HUES6 (cell line): Measurements from ENCODE around the gene CRTAP.
A peak's percentile ranks its signal among the peaks of the same experiment; 100 is the strongest.
"Not testable (repeated sequence)": the region's sequence is repeated elsewhere in the genome, so short reads cannot be mapped to it uniquely, and the experiment has no call there.

Source experiments
- H3K27ac ChIP-seq: 2 replicates; pipeline ENCODE4 v1.7.0; 2013; ENCODE audit warnings: low read depth, mild to moderate bottlenecking, low read length, inconsistent platforms
- H3K27me3 ChIP-seq: 2 replicates; pipeline ENCODE4 v1.6.1; 2013; ENCODE audit warnings: low read length; ENCODE audit not compliant: control insufficient read depth, insufficient read depth
- H3K36me3 ChIP-seq: 2 replicates; pipeline ENCODE4 v1.6.1; 2013; ENCODE audit warnings: low read length; ENCODE audit not compliant: control insufficient read depth, insufficient read depth
- H3K4me1 ChIP-seq: 2 replicates; pipeline ENCODE4 v1.6.1; 2013; ENCODE audit warnings: low read length; ENCODE audit not compliant: control insufficient read depth, insufficient read depth
- H3K4me3 ChIP-seq: 2 replicates; pipeline ENCODE4 v1.5.1; 2013; ENCODE audit warnings: low read depth, low read length
- H3K9ac ChIP-seq: one replicate; pipeline ENCODE4 v1.6.1; 2013; ENCODE audit warnings: mild to moderate bottlenecking, low read length
- H3K9me3 ChIP-seq: 2 replicates; pipeline ENCODE4 v1.6.1; 2013; ENCODE audit warnings: low read depth, low read length; ENCODE audit not compliant: control insufficient read depth, insufficient read depth

Gene CRTAP

DNA sequence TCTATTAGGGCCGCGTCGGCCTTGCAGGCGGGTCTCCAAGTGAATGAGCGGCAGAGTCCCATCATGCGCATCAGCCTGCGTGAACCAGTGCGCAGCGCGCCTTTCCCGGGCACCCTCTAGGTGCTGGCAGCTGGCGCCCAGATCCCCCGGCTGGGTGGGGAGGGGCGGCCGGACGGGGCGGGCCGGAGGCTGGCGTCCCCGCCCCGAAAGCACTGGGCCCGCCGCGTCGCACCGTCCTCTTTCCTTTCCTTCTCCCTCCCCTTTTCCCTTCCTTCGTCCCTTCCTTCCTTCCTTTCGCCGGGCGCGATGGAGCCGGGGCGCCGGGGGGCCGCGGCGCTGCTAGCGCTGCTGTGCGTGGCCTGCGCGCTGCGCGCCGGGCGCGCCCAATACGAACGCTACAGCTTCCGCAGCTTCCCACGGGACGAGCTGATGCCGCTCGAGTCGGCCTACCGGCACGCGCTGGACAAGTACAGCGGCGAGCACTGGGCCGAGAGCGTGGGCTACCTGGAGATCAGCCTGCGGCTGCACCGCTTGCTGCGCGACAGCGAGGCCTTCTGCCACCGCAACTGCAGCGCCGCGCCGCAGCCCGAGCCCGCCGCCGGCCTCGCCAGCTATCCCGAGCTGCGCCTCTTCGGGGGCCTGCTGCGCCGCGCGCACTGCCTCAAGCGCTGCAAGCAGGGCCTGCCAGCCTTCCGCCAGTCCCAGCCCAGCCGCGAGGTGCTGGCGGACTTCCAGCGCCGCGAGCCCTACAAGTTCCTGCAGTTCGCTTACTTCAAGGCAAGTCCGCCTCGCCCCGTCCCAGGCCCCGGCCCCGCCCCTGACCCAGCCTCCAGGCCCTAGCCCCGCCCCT is at the start of gene CRTAP:
Gene CRTAP (plus strand): TSS at position 243 of the 850 bp plus-strand sequence. CDS start 64 bp downstream, at position 307.
- H3K36me3 ChIP-seq: no peaks in the 10 kb centered on the region; the same call in 1 of the 2 replicates
- no peaks in the 10 kb centered on the region for H3K27me3 ChIP-seq
- H3K9me3 ChIP-seq: peaks cover 5% of the 10 kb centered on the region; the same call in 1 of the 2 replicates
- H3K4me1 ChIP-seq: 0 out of 2 replicates have a peak, but pooled peaks cover 7% of the 10 kb centered on the region
- peak within 1 kb of the TSS; percentile 74 for H3K9ac ChIP-seq
- H3K4me3 ChIP-seq: peak within 1 kb of the TSS; percentile 78
- H3K27ac ChIP-seq: no peak within 1 kb of the TSS; the same call in 1 of the 2 replicates

GRCh38 chr3:33064929-33065328 is 48.9 kb upstream of the CRTAP start:
- H3K27me3 ChIP-seq: no peaks in the 10 kb centered on the region
- peaks cover 16% of the 10 kb centered on the region for H3K36me3 ChIP-seq
- H3K27ac ChIP-seq: no peak overlapping the region
- H3K9ac ChIP-seq: no peak overlapping the region
- no peaks in the 10 kb centered on the region for H3K9me3 ChIP-seq
- H3K4me3 ChIP-seq: no peak overlapping the region
- H3K4me1 ChIP-seq: no peaks in the 10 kb centered on the region

DNA sequence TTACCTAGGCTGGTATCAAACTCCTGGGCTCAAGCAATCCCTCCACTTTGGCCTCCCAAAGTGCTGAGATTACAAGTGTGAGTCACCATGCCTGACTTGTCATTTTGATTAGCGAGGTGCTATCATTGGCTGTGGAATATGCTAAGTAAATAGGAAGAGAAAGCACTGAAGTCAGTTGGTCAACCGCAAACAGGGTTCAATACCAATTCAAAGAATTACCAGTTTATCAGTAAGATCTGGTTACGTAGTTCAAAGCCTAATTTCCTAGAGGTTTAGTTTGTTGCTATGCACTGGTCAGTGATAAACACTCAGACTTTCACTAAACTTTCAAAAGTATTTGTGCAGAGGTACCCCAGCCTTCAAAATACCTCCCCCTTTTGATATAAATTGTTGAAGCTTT is 46.3 kb upstream of the CRTAP start:
- no peak overlapping the region for H3K4me3 ChIP-seq
- peaks cover 15% of the 10 kb centered on the region for H3K36me3 ChIP-seq
- H3K9me3 ChIP-seq: no peaks in the 10 kb centered on the region
- no peak overlapping the region for H3K27ac ChIP-seq
- no peak overlapping the region for H3K9ac ChIP-seq
- H3K4me1 ChIP-seq: no peaks in the 10 kb centered on the region; the same call in 1 of the 2 replicates
- no peaks in the 10 kb centered on the region for H3K27me3 ChIP-seq

DNA sequence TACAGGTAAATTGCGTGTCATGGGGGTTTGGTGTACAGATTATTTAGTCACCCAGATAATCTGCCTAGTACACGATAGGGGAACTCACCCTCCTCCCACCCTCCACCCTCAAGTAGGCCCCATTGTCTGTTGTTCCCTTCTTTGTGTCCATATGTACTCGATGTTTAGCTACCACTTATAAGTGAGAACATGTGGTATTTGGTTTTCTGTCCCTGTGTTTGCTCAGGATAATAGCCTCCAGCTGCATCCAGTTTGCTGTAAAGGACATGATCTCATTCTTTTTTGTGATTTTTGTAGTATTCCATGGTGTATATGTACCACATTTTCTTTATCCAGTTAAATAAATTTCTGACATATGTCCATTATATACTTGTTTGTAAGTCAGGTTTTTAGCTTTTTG is 44.0 kb upstream of the CRTAP start:
- not testable (repeated sequence) for H3K27me3 ChIP-seq, H3K36me3 ChIP-seq, H3K9ac ChIP-seq, H3K4me3 ChIP-seq, H3K4me1 ChIP-seq, H3K9me3 ChIP-seq, H3K27ac ChIP-seq

- H3K36me3 ChIP-seq: 0 out of 2 replicates have a peak, but pooled peaks cover 2% of the 10 kb centered on the region
- no peak overlapping the region for H3K27ac ChIP-seq
- H3K4me1 ChIP-seq: no peaks in the 10 kb centered on the region; the same call in 1 of the 2 replicates
- H3K9me3 ChIP-seq: no peaks in the 10 kb centered on the region
- H3K4me3 ChIP-seq: no peak overlapping the region
- no peaks in the 10 kb centered on the region for H3K27me3 ChIP-seq
- no peak overlapping the region for H3K9ac ChIP-seq
Measured at GRCh38 chr3:33071181-33071580, 42.6 kb upstream of the CRTAP start.

DNA sequence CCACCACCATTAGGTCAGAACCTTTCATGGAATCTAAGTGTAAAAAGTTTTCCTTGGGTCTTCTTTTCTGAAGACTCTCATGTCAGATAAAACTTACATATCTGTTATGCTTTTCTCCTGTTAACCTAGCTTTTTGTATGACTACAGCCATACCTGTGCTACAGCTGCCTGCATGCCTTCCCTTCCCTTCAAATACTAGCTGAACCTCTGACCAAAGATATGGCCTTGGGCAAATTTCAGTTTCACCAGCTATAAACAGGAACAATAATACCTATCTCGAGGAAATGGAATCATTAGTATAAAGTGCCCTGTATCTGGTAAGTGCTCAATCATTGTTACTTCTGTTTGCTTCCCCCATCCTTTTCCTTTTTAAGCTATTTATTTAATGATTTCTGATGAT is 41.9 kb upstream of the CRTAP start:
- Histone ChIP-seq H3K27ac (no peak overlapping the region), H3K9ac (no peak overlapping the region), H3K4me3 (no peak overlapping the region), H3K4me1 (no peaks in the 10 kb centered on the region; the same call in 1 of the 2 replicates), H3K36me3 (0 out of 2 replicates have a peak, but pooled peaks cover 2% of the 10 kb centered on the region), H3K27me3 (no peaks in the 10 kb centered on the region), H3K9me3 (no peaks in the 10 kb centered on the region)

- Histone ChIP-seq H3K27ac (no peak overlapping the region), H3K4me3 (no peak overlapping the region), H3K9ac (no peak overlapping the region), H3K9me3 (no peaks in the 10 kb centered on the region), H3K4me1 (no peaks in the 10 kb centered on the region; the same call in 1 of the 2 replicates), H3K36me3 (0 out of 2 replicates have a peak, but pooled peaks cover 2% of the 10 kb centered on the region), H3K27me3 (no peaks in the 10 kb centered on the region)
Measured at GRCh38 chr3:33074217-33075067, 39.4 kb upstream of the CRTAP start.

GRCh38 chr3:33075995-33076394 is 37.8 kb upstream of the CRTAP start:
- no peaks in the 10 kb centered on the region; the same call in 1 of the 2 replicates for H3K4me1 ChIP-seq
- no peak overlapping the region for H3K27ac ChIP-seq
- no peaks in the 10 kb centered on the region for H3K27me3 ChIP-seq
- no peak overlapping the region for H3K9ac ChIP-seq
- H3K36me3 ChIP-seq: no peaks in the 10 kb centered on the region
- no peak overlapping the region for H3K4me3 ChIP-seq
- H3K9me3 ChIP-seq: no peaks in the 10 kb centered on the region

DNA sequence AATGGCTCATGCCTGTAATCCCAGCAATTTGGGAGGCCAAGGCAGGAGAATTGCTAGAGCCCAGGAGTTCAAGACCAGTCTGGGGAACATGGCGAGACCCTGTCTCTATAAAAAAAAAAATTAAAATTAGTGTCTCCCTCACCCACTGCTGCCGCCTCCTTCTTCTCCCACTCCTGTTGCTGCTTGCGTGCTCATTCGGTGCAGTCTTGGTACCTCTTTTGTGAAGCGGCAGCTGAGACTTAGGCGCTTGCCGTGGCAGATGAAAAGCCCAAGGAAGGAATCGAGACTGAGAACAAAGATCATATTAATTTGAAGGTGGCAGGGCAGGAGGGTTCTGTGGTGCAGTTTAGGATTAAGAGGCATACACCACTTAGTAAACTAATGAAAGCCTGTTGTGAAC is 36.9 kb upstream of the CRTAP start:
- H3K9ac ChIP-seq: no peak overlapping the region
- no peaks in the 10 kb centered on the region for H3K36me3 ChIP-seq
- no peak overlapping the region for H3K27ac ChIP-seq
- H3K9me3 ChIP-seq: no peaks in the 10 kb centered on the region
- no peaks in the 10 kb centered on the region for H3K4me1 ChIP-seq
- no peak overlapping the region for H3K4me3 ChIP-seq
- no peaks in the 10 kb centered on the region for H3K27me3 ChIP-seq

- no peaks in the 10 kb centered on the region for H3K9me3 ChIP-seq
- no peak overlapping the region for H3K27ac ChIP-seq
- H3K4me3 ChIP-seq: no peak overlapping the region
- H3K36me3 ChIP-seq: no peaks in the 10 kb centered on the region
- no peaks in the 10 kb centered on the region for H3K4me1 ChIP-seq
- H3K27me3 ChIP-seq: no peaks in the 10 kb centered on the region
- no peak overlapping the region for H3K9ac ChIP-seq
Measured at GRCh38 chr3:33077976-33078375, 35.8 kb upstream of the CRTAP start.

DNA sequence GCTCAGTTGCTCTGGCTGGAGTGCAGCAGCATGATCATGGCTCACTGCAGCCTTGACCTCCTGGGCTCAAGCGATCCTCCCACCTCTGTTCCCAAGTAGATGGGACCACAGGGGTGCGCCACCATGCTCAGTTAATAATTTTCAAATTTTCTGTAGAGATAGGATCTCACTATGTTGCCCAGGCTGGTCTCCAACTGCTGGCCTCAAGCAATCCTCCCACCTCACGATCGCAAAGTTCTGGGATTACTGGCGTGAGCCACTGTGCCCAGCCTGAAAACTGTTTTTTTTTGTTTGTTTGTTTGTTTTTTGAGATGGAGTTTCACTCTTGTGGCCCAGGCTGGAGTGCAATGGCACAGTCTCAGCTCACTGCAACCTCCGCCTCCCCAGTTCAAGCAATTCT is 34.0 kb upstream of the CRTAP start:
- not testable (repeated sequence) for H3K9ac ChIP-seq, H3K9me3 ChIP-seq, H3K36me3 ChIP-seq, H3K4me3 ChIP-seq, H3K27ac ChIP-seq, H3K4me1 ChIP-seq, H3K27me3 ChIP-seq
